ENCODE results near the gene ATXN1. TPM values are rescaled to one million over a fixed set of nuclear protein-coding genes. Genes with fewer than 3 reads are reported as not detected.

ATXN1 gene
- total RNA-seq, 1 experiment from 2014 or later: 19.7 TPM

DNA sequence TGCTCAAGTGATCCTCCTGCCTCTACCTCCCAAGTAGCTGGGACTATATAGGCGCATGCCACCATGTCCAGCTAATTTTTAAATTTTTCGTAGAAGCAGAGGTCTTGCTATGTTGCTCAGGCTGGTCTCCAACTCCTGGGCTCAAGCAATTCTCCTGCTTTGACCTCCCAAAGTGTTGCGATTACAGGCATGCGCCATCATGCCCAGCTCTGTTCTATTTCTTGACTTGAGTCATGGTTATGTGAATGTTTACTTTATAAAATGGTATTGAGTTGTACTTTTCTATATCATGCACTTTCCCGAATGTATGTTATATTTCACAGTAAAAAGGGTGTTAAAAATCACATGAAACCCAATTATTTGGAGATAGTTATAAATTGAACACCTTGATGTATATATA, 17.3 kb upstream of the ATXN1 start:
- TF ChIP-seq, protein P1, sequence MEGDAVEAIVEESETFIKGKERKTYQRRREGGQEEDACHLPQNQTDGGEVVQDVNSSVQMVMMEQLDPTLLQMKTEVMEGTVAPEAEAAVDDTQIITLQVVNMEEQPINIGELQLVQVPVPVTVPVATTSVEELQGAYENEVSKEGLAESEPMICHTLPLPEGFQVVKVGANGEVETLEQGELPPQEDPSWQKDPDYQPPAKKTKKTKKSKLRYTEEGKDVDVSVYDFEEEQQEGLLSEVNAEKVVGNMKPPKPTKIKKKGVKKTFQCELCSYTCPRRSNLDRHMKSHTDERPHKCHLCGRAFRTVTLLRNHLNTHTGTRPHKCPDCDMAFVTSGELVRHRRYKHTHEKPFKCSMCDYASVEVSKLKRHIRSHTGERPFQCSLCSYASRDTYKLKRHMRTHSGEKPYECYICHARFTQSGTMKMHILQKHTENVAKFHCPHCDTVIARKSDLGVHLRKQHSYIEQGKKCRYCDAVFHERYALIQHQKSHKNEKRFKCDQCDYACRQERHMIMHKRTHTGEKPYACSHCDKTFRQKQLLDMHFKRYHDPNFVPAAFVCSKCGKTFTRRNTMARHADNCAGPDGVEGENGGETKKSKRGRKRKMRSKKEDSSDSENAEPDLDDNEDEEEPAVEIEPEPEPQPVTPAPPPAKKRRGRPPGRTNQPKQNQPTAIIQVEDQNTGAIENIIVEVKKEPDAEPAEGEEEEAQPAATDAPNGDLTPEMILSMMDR (IDR thresholded peaks at IDR 0.05; ENCODE audit: unreplicated experiment): no peak
- intact Hi-C loops (cut with micrococcal nuclease; ENCODE audit: unreplicated experiment): no loop called here
- Mint-ChIP-seq H3K27ac (ENCODE audit: unreplicated experiment) (no peak overlapping the region), H3K27me3 (ENCODE audit: unreplicated experiment) (no peaks in the 10 kb centered on the region), H3K4me1 (ENCODE audit: low read depth, unreplicated experiment) (peaks cover 14% of the 10 kb centered on the region), H3K9me3 (ENCODE audit: low read depth, unreplicated experiment) (no peaks in the 10 kb centered on the region), H3K4me3 (ENCODE audit: low read depth, unreplicated experiment) (no peak overlapping the region), H3K36me3 (ENCODE audit: insufficient read depth, unreplicated experiment) (no peaks in the 10 kb centered on the region)
- no peak for DNase-seq
- CTCF ChIA-PET: no interaction called here
- BruUV-seq (replicated peaks): no TSS peak

DNA sequence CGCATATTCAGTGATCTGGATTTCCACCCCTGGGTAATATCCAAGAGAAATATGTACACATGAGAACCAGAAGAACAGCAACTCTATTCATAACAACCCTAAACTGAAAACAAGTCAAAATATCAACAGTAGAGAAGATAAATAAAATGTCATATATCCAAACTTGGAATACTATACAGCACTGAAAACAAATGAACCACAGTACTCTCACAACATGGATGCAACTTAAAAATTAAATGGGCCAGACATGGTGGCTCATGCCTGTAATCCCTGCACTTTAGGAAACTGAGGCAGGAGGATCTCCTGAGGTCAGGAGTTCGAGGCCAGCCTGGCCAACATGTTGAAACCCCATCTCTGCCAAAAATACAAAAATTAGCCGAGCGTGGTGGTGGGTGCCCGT, 16.5 kb upstream of the ATXN1 start:
- H3K27ac Mint-ChIP-seq (ENCODE audit: unreplicated experiment): no peak overlapping the region
- intact Hi-C loops (cut with micrococcal nuclease; ENCODE audit: unreplicated experiment): no loop called here
- no peak overlapping the region for H3K4me3 Mint-ChIP-seq (ENCODE audit: low read depth, unreplicated experiment)
- no peaks in the 10 kb centered on the region for H3K27me3 Mint-ChIP-seq (ENCODE audit: unreplicated experiment)
- peaks cover 14% of the 10 kb centered on the region for H3K4me1 Mint-ChIP-seq (ENCODE audit: low read depth, unreplicated experiment)
- TF ChIP-seq, protein P1 (IDR thresholded peaks at IDR 0.05; ENCODE audit: unreplicated experiment): no peak
- no peak for DNase-seq
- no peaks in the 10 kb centered on the region for H3K9me3 Mint-ChIP-seq (ENCODE audit: low read depth, unreplicated experiment)
- no TSS peak for BruUV-seq (replicated peaks)
- CTCF ChIA-PET: no interaction called here
- H3K36me3 Mint-ChIP-seq (ENCODE audit: insufficient read depth, unreplicated experiment): no peaks in the 10 kb centered on the region

DNA sequence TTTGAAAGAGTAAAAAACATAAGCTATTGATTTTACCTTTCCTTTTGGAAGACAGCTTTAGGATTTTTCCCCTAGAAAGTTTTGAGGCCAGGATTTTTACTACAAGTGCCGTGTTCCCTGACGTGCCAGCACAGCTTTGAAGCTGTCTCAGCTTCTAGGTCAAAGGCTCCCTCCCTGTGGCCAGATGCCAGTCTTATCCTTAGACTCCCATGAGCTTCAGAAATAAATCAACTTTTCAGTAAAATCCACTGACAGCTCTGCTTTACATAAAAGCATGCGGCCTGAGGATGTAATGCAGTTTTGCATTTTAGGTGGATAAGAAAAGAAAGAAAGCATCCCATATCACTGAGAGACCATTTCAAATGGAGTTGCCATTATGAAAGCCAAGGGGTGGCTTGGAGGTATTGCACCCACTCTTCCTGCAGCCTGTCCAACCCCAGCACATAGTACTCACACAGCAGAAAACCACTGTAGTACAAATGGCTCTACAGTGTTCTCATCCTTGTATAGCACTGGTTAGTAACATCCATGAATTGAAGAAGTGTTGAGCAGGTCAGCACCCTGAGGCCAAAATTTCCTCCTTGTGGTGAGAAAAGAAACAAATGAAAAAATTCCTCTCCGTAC, 15.2 kb upstream of the ATXN1 start:
- Mint-ChIP-seq H3K9me3 (ENCODE audit: low read depth, unreplicated experiment) (no peaks in the 10 kb centered on the region), H3K4me1 (ENCODE audit: low read depth, unreplicated experiment) (peaks cover 18% of the 10 kb centered on the region), H3K36me3 (ENCODE audit: insufficient read depth, unreplicated experiment) (no peaks in the 10 kb centered on the region), H3K27ac (ENCODE audit: unreplicated experiment) (no peak overlapping the region), H3K4me3 (ENCODE audit: low read depth, unreplicated experiment) (no peak overlapping the region), H3K27me3 (ENCODE audit: unreplicated experiment) (no peaks in the 10 kb centered on the region)
- no peak for DNase-seq
- CTCF ChIA-PET: no interaction called here
- TF ChIP-seq, protein P1 (IDR thresholded peaks at IDR 0.05; ENCODE audit: unreplicated experiment): no peak
- intact Hi-C loops (cut with micrococcal nuclease; ENCODE audit: unreplicated experiment): no loop called here
- BruUV-seq (replicated peaks): no TSS peak

DNA sequence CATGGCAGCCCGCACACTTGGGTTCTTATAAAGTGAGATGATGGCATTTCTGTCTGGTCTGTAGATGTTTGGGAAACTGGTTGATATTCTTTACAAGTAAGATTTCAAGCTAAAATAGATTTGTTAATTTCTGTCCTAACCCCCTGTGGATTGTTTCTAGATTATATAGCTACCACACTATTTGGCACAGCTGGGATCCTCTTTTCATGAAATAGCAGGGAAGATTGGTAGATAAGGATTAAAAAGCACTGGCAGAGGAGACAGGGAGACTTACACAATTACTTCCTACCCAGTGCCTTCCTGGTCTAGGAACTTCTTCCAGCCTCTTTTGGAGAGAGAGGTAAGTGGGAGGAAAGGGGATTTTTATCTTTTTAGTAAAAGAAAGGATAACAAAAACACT, 13.2 kb upstream of the ATXN1 start:
- no peaks in the 10 kb centered on the region for H3K9me3 Mint-ChIP-seq (ENCODE audit: low read depth, unreplicated experiment)
- DNase-seq: no peak
- TF ChIP-seq, protein P1 (IDR thresholded peaks at IDR 0.05; ENCODE audit: unreplicated experiment): no peak
- peaks cover 30% of the 10 kb centered on the region for H3K4me1 Mint-ChIP-seq (ENCODE audit: low read depth, unreplicated experiment)
- no peak overlapping the region for H3K27ac Mint-ChIP-seq (ENCODE audit: unreplicated experiment)
- no peak overlapping the region for H3K4me3 Mint-ChIP-seq (ENCODE audit: low read depth, unreplicated experiment)
- BruUV-seq (replicated peaks): no TSS peak
- peaks cover 4% of the 10 kb centered on the region for H3K36me3 Mint-ChIP-seq (ENCODE audit: insufficient read depth, unreplicated experiment)
- intact Hi-C loops (cut with micrococcal nuclease; ENCODE audit: unreplicated experiment): no loop called here
- no peaks in the 10 kb centered on the region for H3K27me3 Mint-ChIP-seq (ENCODE audit: unreplicated experiment)
- CTCF ChIA-PET: no interaction called here

All from Calu3 (cell line).